Activated T-helper 17 cell treated with anti-CD3 and anti-CD28 coated beads, Interleukin-2, amount 50 U/mL, for 72 hours (primary cell): ENCODE measurements around the gene OR10S1. TPM values are rescaled to one million over a fixed set of nuclear protein-coding genes. Genes with fewer than 3 reads are reported as not detected.

Source experiments
- total RNA-seq, 2 donors: library from RNA; stranded (reverse); gene quantifications; one replicate each; pipeline ENCODE4 v1.2.3, GENCODE V29; 2022

The OR10S1 gene
- total RNA-seq, 2 donors from 2014 or later = not detected

Other genes starting within 250 kb of the OR10S1 start
- gene ZNF202, start 236.1 kb downstream of the OR10S1 start, total RNA-seq = 10 to 100 TPM in 1 of 2 donors, 1 to 10 TPM in 1; 6.0 to 18.3 TPM
- gene OR6X1, start 223.3 kb downstream of the OR10S1 start, total RNA-seq = not detected
- gene OR6M1, start 171.4 kb downstream of the OR10S1 start, total RNA-seq = not detected
- gene TMEM225, start 92.1 kb downstream of the OR10S1 start, total RNA-seq = not detected
- gene OR8D4, start 75.6 kb downstream of the OR10S1 start, total RNA-seq = not detected
- not detected for gene OR4D5, start 38.2 kb downstream of the OR10S1 start, total RNA-seq
- gene OR6T1, start 33.9 kb downstream of the OR10S1 start, total RNA-seq = not detected
- not detected for gene OR10G6, start 17.4 kb upstream of the OR10S1 start, total RNA-seq
- gene OR10G4, start 35.2 kb upstream of the OR10S1 start, total RNA-seq = not detected
- gene OR10G9, start 45.2 kb upstream of the OR10S1 start, total RNA-seq = not detected
- gene OR10G8, start 49.0 kb upstream of the OR10S1 start, total RNA-seq = not detected
- not detected for gene OR10G7, start 63.5 kb upstream of the OR10S1 start, total RNA-seq
- 1 to 10 TPM; 5.3 to 6.3 TPM for gene VWA5A, start 137.7 kb upstream of the OR10S1 start, total RNA-seq
- not detected for gene OR10D3, start 205.6 kb upstream of the OR10S1 start, total RNA-seq